Heart left ventricle (tissue), 16 donors: ENCODE data around the gene NAT16. TPM values are rescaled to one million over a fixed set of nuclear protein-coding genes. Genes with fewer than 3 reads are reported as not detected.
A peak's percentile ranks its signal among the peaks of the same experiment; 100 is the strongest.

Source experiments
- ATAC-seq, 4 donors: fragments of 200-7000 bp; cut with Tn5 transposase; one replicate each; pipeline ENCODE4 v1.9.1; 2020 to 2022; ENCODE audit warnings: moderate library complexity in 4 of 4, mild to moderate bottlenecking in 3 of 4, moderate number of reproducible peaks in 1 of 4
- DNase-seq, 5 donors: peaks; one replicate each; pipeline ENCODE4 v3.0.0-alpha.2; 2020
- H3K27ac ChIP-seq, 12 donors: fragments of 200-600 bp; sonication (generic) in 4 of 12; one replicate each; pipeline versions ENCODE4 v1.5.0 to v1.8.0; 2016 to 2022; ENCODE audit warnings: mild to moderate bottlenecking in 2 of 12
- H3K27me3 ChIP-seq, 9 donors: fragments of 200-600 bp; sonication (generic) in 2 of 9; one replicate each; pipeline versions ENCODE4 v1.5.1 to v1.8.0; 2016 to 2022; ENCODE audit warnings: mild to moderate bottlenecking in 3 of 9
- H3K36me3 ChIP-seq, 9 donors: fragments of 200-600 bp; sonication (generic) in 2 of 9; one replicate each; pipeline versions ENCODE4 v1.5.0 to v1.8.0; 2018 to 2022; ENCODE audit warnings: mild to moderate bottlenecking in 2 of 9
- H3K4me1 ChIP-seq, 12 donors: fragments of 200-600 bp; sonication (generic) in 4 of 12; one replicate each; pipeline versions ENCODE4 v1.5.0 to v1.8.0; 2016 to 2022; ENCODE audit warnings: mild to moderate bottlenecking in 3 of 12
- H3K4me3 ChIP-seq, 12 donors: fragments of 200-600 bp; sonication (generic) in 4 of 12; one replicate each; pipeline versions ENCODE4 v1.5.0 to v1.8.0; 2017 to 2022; ENCODE audit warnings: mild to moderate bottlenecking in 9 of 12, moderate library complexity in 4 of 12
- H3K9me3 ChIP-seq, 12 donors: fragments of 200-600 bp; sonication (generic) in 4 of 12; one replicate each; pipeline versions ENCODE4 v1.5.0 to v1.8.0; 2016 to 2022; ENCODE audit warnings: mild to moderate bottlenecking in 1 of 12
- POLR2A ChIP-seq, 2 donors: fragments of 450-650 bp; IDR thresholded peaks; one replicate each; pipeline ENCODE4 v1.6.1; 2017; ENCODE audit warnings: antibody characterized with exemption in 2 of 2, mild to moderate bottlenecking in 2 of 2, moderate library complexity in 2 of 2
- WGBS, 4 donors: extraction: QIAGEN DNeasy Blood & Tissue Kit in 2 of 4; methylation state at CpG; one replicate each; pipeline versions ENCODE4 v1.1.5 to v1.1.7; 2013 to 2018; 5-methylcytosine and 5-hydroxymethylcytosine counted together
- intact Hi-C, 10 donors: fragments of 100-400 bp; cut with DNase I; formaldehyde crosslinking; loops; one replicate each; pipeline versions ENCODE4 v1.11.1 to v1.14.2; 2022
- polyA plus RNA-seq, 2 donors: library from polyadenylated mRNA; stranded (reverse); fragments of 200-250 nt; gene quantifications; one replicate each; pipeline ENCODE4 v1.2.3, GENCODE V29; 2013
- total RNA-seq, 9 donors: library from RNA; depleted of rRNA in 2 of 9; stranded (reverse); fragments of >200 nt in 2 of 9; fragmentation: NEBNext Ultra II Directional in 3 of 9; extraction: Animal tissue kit (Norgen Biotek cat#: 25700) in 3 of 9; gene quantifications; one replicate each; pipeline versions ENCODE4 v1.1.0 to v1.2.4, GENCODE V29; 2016 to 2023
- TF ChIP-seq, protein P1 (sequence below), 12 donors: fragments of 200-600 bp; sonication (generic) in 4 of 12; IDR thresholded peaks; one replicate each; pipeline versions ENCODE4 v1.5.0 to v1.8.0; 2018 to 2022; ENCODE audit warnings: antibody characterized with exemption in 12 of 12, mild to moderate bottlenecking in 5 of 12
- donor health status: ischemic (EF 13 %, LVEDD 7.1; RV severe dilation, severe dysfunction).
- donor health status: healthy with polysubstance abuse.
- donor health status: DM: no; HTN: yes; CAD: no.
- donor health status: DM: no; HTN: no; CAD: no.
- donor health status: ischemic (EF 25% LVEDD 6.9; RV normal size, moderate dysfunction).
- donor health status: ischemic (EF 25% LVEDD 5.7; RV mildly dilated, moderate dysfunction).
- donor health status: healthy.
- donor health status: DM: yes; HTN: yes; CAD: no.
- donor health status: ischemic (EF 35%, LVEDD 5.7; RV mildly dilated, moderate dysfunction).
- donor health status: nonischemic (EF 11% LVEDD 7.7; RV severe dilation, severe dysfunction).
- donor health status: DM: yes; HTN: yes; CAD: no.
- donor health status: PGD.
- donor health status: ischemic (EF 29% LVEDD 5.4; RV normal size, mild dysfunction).
- donor health status: nonischemic (EF 23%, LVEDD 6.1; RV moderate dilation, normal function).

Gene NAT16
- total and polyA plus RNA-seq, 11 donors = 0.23 TPM; not detected in 10

DNA sequence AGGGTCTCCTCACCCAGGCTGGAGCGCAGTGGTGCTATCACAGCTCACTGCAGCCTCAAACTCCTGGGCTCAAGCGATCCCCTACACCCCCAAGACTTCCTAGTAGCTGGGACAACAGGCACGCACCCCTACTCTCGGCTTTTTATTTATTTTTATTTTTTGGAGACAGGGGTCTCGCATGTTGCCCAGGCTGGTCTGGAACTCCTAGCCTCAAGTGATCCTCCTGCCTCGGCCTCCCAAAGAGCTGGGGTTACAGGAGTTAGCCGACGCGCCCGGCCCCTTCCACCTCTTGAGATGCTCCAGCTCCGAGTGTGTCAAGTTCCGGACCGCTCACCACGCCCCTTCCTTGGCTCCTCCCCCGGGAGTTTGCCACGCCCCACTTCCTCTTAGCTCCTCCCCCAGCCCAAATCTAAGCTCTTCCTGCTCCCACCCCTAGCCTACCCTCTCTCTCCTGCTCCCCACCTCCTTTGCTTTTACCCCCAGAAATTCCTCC, 6.3 kb downstream of the NAT16 start:
- H3K27ac ChIP-seq = no peak overlapping the region
- WGBS, 4 donors = 5 to 7% (median 7%) methylated on average over 16 of the region's 16 CpGs
- peak overlapping the region in 4 of 12 donors; percentile 15 to 34 (median 26) for H3K4me3 ChIP-seq
- peaks cover 0 to 43% (median 22%) of the 10 kb centered on the region in 12 donors for H3K4me1 ChIP-seq
- H3K27me3 ChIP-seq = peaks cover 63 to 100% (median 99%) of the 10 kb centered on the region in 9 donors
- intact Hi-C loops = no loop called here
- no peak for TF ChIP-seq POLR2A (IDR thresholded peaks at IDR 0.05)
- TF ChIP-seq, protein P1, sequence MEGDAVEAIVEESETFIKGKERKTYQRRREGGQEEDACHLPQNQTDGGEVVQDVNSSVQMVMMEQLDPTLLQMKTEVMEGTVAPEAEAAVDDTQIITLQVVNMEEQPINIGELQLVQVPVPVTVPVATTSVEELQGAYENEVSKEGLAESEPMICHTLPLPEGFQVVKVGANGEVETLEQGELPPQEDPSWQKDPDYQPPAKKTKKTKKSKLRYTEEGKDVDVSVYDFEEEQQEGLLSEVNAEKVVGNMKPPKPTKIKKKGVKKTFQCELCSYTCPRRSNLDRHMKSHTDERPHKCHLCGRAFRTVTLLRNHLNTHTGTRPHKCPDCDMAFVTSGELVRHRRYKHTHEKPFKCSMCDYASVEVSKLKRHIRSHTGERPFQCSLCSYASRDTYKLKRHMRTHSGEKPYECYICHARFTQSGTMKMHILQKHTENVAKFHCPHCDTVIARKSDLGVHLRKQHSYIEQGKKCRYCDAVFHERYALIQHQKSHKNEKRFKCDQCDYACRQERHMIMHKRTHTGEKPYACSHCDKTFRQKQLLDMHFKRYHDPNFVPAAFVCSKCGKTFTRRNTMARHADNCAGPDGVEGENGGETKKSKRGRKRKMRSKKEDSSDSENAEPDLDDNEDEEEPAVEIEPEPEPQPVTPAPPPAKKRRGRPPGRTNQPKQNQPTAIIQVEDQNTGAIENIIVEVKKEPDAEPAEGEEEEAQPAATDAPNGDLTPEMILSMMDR (IDR thresholded peaks at IDR 0.05) = no peak
- no peaks in the 10 kb centered on the region for H3K36me3 ChIP-seq
- DNase-seq (no peak), ATAC-seq (peak in 1 of 4 donors; percentile 25)
- no peaks in the 10 kb centered on the region for H3K9me3 ChIP-seq

DNA sequence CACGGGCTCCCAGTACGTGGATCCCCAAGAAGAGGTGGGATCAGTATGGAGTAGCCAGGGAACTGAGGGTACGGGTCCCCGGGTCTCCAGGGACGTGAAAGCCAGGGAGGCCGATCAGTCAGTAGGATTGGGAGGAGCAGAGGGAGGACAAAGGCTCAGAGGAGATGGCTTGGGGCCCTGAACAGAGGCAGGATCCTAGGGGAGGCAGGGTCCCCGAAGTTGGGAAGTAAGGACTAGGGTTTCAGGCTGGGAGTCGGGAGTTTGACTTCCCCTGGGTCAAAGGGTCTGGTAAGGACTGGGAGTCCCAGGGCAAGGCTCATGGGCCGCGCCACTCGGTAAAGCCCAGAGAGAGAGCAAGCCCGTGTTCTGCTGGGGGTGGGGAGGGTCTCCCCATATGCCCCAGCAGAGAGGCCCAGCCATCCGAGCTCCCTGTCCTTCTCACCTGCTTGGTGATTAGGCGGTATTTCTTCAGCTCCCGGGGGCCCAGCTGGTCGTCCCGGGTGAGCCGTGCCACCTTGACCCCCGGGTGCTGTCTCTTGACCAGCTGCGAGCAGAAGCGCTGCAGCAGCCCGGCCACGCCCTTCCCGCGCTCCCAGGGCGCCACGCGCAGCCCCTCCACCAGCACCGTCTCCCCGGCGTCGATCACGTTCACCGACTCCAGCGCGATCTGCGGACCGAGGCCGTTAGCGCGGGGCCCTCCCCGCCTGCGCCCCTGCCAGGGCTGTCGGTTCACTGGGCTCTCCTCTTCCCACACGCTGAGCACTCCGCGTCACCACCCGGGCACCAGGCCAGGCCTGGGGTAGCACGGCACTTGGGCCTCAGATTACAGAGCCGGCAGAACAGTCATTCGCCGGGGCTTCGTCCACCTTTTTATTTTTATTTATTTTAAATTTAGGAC, 7.0 kb downstream of the NAT16 start:
- peak; percentile 52 to 84 (median 73) for DNase-seq
- Histone ChIP-seq H3K4me1 (peaks cover 0 to 43% (median 22%) of the 10 kb centered on the region in 12 donors), H3K27me3 (peaks cover 62 to 100% (median 99%) of the 10 kb centered on the region in 9 donors), H3K9me3 (no peaks in the 10 kb centered on the region), H3K27ac (no peak overlapping the region), H3K36me3 (no peaks in the 10 kb centered on the region), H3K4me3 (peak overlapping the region in 7 of 12 donors; percentile 3 to 34 (median 22))
- no peak for TF ChIP-seq POLR2A (IDR thresholded peaks at IDR 0.05)
- ATAC-seq = peak; percentile 36 to 91 (median 84)
- intact Hi-C loops = no loop called here
- WGBS, 4 donors = 2 to 3% (median 2%) methylated on average over 23 to 53 of the region's 53 CpGs

- H3K4me1 ChIP-seq = peaks cover 0 to 43% (median 22%) of the 10 kb centered on the region in 12 donors
- 0 to 2% (median 2%) methylated on average over 51 to 79 of the region's 79 CpGs for WGBS, 4 donors
- no peak for ATAC-seq
Measured at GRCh38 chr7:101172005-101172853, 7.9 kb downstream of the NAT16 start.

GRCh38 chr7:101171442-101171837, 8.7 kb downstream of the NAT16 start:
- WGBS, 4 donors = 1 to 2% (median 1%) methylated on average over 12 to 13 of the region's 13 CpGs

More at GRCh38 chr7:101172005-101172853, 7.9 kb downstream of the NAT16 start:
- Histone ChIP-seq H3K4me3 (peak overlapping the region in 3 of 12 donors; percentile 3 to 15 (median 11)), H3K36me3 (no peaks in the 10 kb centered on the region), H3K27me3 (peaks cover 60 to 100% (median 98%) of the 10 kb centered on the region in 9 donors), H3K27ac (no peak overlapping the region), H3K9me3 (no peaks in the 10 kb centered on the region)
- no peak for DNase-seq
- intact Hi-C loops = no loop called here
- no peak for TF ChIP-seq POLR2A (IDR thresholded peaks at IDR 0.05)
- TF ChIP-seq, protein P1 (IDR thresholded peaks at IDR 0.05) = no peak

More at GRCh38 chr7:101171442-101171837, 8.7 kb downstream of the NAT16 start:
- intact Hi-C loops = no loop called here
- TF ChIP-seq POLR2A (IDR thresholded peaks at IDR 0.05) = no peak
- Histone ChIP-seq H3K9me3 (no peaks in the 10 kb centered on the region), H3K4me1 (peaks cover 0 to 43% (median 22%) of the 10 kb centered on the region in 12 donors), H3K4me3 (no peak overlapping the region), H3K36me3 (no peaks in the 10 kb centered on the region), H3K27ac (no peak overlapping the region), H3K27me3 (peaks cover 66 to 100% (median 97%) of the 10 kb centered on the region in 9 donors)
- DNase-seq (no peak), ATAC-seq (no peak)
